Activated effector memory CD4-positive, alpha-beta T cell treated with anti-CD3 and anti-CD28 coated beads, Interleukin-2, amount 50 U/mL, for 16 hours (primary cell): ENCODE results near the gene DCAF4.

ENCODE experiments used
- DNase-seq: peaks from one replicate; pipeline ENCODE4 v3.0.0-alpha.2; 2020

The DCAF4 gene

GRCh38 chr14:72926292-72927028 lies at the start of gene DCAF4:
TSS of gene DCAF4 (plus strand) at chr14:72926464. CDS start at chr14:72937979, 11,515 bp downstream.
- peak; percentile 97 for DNase-seq

- DNase-seq: no peak
Measured at GRCh38 chr14:72876710-72877063, 49.6 kb upstream of the DCAF4 start.

DNA sequence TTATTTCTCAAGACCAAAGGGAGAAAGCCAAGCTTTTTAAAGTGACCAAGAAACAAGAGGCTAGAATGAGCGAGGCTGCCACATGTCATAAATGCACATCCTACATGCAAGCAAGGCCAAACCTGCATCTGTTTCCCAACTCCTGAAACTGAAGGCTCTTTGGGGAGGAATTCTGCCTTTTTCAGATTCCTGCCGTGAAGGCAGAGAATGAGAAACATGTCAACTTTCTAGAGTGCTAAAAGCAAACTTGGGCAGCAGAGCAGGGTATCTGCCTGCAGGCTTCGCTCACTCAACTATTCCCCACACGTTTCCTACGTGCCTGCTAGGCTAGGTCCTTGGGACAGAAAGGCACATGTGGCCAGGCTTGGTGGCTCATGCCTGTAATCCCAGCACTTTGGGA lies 47.5 kb upstream of the DCAF4 start:
- DNase-seq: no peak

DNA sequence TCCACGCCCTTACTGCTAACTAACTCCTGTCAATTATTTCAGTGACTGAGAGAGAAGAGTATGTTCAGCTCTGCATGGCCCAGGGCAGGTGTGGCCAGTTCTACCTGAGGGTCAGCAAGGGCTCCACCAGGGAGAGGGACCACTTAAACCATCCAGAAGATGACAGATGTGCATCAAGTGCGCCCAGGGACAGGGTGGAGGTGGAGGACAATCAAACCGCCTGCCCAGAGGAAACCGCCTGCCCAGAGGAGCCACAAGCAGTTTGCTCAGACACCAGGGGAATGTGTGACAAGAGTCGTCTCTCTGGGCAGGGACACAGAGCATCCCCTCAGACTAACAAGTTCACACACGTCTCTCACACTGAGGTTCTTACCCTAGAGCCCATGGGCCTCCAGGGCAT lies 46.8 kb upstream of the DCAF4 start:
- DNase-seq: no peak

GRCh38 chr14:72880164-72880563 lies 46.1 kb upstream of the DCAF4 start:
- no peak for DNase-seq

DNA sequence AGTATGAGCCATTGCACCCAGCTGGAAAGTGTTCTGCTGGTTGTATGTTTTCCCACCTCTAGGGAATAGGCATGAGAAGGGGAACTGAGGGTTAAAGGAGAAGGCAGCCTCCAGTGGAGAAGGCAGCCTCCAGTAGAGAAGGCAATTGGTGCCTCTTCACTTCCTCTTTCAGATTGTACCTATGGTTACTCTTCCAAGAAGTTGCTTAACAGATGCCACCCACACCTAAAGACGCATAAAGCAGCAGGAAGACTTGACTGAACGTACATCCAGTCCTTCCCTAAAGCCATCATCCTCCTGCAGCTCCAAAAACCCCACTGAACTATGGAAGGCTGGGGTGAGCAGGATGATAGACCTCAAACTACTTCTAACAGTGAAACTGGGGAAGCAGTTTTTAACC lies 45.4 kb upstream of the DCAF4 start:
- DNase-seq: no peak

- DNase-seq: no peak
Measured at GRCh38 chr14:72881543-72881942, 44.7 kb upstream of the DCAF4 start.

DNA sequence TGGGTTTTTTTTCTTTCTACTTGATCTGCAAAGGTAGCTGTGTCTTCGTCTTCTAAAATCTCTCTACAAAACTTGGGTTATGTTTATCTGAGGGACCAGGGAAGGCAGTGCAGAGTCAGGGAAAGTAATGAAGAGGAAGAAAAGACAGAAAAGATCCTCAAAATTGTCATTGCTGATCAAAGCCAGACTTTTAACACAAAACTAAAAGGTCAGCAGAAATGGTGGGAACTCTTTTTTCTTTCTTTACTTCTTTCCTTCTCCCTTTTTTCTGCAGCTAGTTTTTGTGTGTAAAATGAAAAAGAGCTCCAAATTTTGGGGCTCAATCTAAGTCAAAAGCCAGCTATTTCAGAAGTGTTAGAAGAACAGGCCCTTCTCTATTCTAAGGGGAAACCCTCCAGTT lies 44.2 kb upstream of the DCAF4 start:
- no peak for DNase-seq

DNA sequence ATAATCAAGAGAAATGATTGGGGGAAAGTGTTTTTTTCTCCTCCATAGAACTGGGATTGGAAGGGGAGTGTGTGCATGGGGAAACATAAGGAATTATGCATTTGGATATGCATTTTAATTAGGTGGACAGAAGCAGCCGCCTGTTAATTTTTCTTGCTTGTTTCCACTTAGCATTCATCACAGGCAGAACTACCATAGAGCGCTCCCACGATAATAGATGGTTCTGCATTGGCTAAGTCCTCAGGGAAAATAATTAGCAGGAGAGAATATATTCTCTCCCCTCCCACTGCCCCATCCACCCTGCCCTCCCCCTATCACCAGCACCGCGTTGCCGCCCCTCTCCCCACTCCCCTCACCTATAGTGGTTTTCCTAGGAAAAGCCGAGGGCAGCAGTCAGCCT lies 43.8 kb upstream of the DCAF4 start:
- no peak for DNase-seq

- DNase-seq: no peak
Measured at GRCh38 chr14:72883109-72883508, 43.2 kb upstream of the DCAF4 start.

GRCh38 chr14:72883961-72884360 lies 42.3 kb upstream of the DCAF4 start:
- DNase-seq: no peak

- no peak for DNase-seq
Measured at GRCh38 chr14:72884386-72884785, 41.9 kb upstream of the DCAF4 start.

- DNase-seq: no peak
Measured at GRCh38 chr14:72887514-72887913, 38.8 kb upstream of the DCAF4 start.

DNA sequence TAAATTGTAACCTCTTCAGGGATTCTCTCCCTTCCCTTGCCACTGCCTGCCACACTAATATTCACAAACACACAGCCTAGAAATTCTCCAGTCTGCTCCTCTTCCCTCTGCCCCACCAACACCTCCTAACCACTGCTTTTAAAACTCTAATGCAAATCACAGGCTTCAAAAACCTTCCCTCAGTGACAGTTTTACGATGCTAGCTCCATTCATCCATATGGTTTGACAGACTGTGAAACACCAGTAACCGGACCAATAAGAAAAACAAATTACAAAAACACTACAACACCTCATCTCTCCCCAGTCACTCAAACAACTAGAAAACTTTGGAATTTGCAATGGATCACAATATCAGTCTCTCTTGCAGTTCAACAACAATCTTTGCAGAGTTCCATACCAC lies 38.1 kb upstream of the DCAF4 start:
- no peak for DNase-seq

DNA sequence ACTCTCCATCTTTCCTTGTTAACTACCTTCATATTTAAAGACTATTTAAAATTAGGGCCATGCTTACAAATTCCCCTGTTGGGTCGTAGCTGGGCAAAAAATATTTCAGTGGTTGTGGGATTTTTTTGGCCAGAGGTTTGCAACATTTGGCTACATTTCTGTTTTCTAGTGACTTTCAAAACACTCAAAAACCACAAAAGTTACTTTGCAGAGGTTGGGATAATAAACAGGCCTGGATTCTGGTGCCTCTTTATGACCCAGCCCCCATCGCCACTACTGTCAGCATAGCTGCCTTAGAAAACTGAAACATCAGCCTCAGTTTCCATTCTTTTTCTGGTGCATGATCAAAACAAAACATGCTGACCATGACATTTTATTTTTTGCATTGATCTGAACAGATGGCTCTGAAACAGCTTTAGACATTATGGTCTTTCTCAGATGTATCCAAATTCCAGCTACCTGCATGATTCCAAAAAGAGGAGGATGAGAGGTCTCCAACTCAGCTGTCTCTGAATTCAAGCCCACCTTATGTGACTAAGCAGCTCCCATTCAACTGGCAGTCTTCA lies 37.5 kb upstream of the DCAF4 start:
- DNase-seq: no peak

DNA sequence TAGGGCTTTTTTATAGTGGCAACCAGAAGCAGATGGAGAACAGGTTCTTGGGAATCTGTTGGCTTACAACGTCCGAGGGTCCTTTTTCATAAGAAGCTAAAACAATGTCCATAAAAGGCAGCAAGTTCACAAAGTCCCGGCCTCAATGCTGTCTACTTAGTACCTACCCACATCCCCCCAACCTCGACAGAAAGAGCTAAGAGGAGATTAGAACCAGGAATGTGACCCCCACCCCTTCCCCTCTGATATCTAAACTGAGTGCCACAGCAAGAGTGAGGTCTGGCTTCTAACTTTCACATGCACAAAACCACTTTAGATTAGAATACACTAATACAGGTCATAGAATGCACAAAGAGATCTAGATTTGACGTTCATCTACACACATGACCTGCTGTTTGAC lies 36.9 kb upstream of the DCAF4 start:
- DNase-seq: no peak

DNA sequence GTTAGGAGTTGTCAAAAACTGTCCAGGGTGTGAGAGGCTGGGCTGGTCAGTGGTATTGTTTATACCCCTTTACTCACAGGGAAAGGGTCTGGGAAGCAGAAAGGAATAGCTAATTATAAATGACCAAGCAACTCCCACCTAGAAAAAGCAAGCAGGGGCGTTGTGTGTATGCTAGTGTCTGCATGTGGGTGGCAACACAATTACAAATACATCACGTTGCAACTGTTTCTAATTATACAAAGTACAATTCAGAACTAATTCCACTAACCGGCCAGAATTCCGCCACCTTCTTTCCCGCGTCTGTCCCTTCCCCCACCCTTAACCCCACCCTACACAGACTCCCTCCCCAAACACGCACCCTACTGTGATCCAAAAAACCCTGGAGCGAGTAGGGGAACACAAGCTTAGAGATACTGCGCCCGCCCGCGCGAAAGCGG lies 34.6 kb upstream of the DCAF4 start:
- no peak for DNase-seq

DNA sequence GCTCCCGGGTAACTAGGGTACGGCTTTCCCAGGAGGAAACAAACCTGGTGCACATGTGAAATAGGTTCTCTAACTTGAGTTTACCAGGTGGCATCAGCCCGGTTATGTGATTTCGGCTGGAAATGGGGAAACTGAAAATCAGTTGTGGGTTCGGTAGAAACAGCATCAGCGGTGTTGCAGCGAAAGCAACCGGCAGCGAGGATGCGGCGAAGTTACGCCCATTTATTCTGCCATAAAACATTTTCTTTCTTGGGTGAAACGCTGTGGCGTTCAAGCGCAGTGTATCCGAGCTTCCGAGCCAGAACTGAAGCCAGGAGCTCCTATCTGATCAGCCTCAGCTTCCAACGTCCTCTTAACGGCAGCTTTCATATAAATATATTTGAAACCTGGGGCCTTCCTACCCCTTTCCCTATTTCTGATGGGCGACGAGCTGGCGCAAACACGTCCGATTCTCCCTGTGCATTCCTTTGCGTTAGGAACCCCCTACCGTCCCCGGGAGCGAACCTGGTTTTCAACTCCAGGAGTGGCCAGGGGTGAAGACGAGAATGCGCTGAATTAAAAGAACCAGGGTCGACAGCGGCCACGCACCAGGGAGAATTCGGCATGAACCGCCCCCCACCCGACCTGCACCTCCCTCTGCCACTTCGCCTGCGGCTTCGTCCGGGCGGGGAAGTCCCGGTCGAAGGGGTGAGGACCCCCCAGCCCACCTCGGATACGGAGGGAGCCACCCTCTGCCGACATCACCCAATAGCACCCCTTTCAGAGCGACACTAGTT lies 34.0 kb upstream of the DCAF4 start:
- DNase-seq: peak; percentile 76

GRCh38 chr14:72892879-72893635 lies 33.2 kb upstream of the DCAF4 start:
- peak; percentile 74 for DNase-seq

DNA sequence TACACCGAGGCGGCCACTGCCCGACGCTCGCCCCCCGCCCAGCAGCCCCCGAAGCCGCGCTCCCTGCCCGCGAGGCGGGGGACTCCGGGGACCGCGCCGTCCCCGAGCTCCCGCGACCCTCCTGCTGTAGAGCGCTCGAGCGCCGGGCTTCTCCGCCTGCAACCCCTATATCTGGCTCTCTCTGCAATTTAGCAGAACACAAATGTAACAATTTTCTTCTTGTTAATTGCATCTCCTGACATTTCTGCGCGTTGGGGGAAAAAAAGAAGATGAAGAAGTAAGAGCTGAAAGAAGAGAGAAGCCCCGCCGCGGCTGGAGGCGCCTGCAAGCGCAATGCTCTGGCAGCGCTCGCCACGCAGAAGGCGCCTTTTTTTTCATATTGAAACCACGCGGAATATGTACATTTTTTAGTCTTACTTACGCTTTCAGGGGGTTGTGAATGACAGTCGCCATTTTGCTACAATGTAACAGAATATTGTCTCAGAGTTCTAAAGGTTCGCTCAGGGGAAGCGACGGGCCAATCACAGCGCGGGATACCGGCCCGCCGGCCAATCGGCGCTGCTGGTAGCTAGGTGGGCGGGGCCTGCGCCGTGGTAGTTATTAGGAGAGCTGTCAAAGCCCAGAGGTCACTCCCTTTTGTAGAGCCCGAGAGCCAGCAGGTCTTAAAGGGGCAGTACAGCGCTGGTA lies 32.5 kb upstream of the DCAF4 start, which contains the start of gene DPF3:
Gene DPF3 (minus strand): TSS at position 466 of the 687 bp plus-strand sequence. CDS start 13 bp downstream, at position 453.
- DNase-seq: peak; percentile 98

DNA sequence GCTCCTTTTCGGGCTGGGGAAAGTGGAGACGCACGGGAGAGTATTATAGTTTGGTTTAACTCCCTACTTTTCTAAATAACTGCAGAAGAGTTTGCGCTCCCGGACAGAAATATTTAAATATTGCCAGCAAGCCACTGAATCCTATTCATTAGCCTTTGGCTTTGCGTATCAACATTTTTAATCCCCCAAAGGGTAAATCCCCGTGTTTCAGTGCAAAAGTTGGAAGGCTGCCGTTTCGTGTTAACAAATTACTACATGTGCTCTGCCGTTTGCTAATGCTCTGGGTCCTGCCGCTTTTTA lies 32.0 kb upstream of the DCAF4 start:
- no peak for DNase-seq

DNA sequence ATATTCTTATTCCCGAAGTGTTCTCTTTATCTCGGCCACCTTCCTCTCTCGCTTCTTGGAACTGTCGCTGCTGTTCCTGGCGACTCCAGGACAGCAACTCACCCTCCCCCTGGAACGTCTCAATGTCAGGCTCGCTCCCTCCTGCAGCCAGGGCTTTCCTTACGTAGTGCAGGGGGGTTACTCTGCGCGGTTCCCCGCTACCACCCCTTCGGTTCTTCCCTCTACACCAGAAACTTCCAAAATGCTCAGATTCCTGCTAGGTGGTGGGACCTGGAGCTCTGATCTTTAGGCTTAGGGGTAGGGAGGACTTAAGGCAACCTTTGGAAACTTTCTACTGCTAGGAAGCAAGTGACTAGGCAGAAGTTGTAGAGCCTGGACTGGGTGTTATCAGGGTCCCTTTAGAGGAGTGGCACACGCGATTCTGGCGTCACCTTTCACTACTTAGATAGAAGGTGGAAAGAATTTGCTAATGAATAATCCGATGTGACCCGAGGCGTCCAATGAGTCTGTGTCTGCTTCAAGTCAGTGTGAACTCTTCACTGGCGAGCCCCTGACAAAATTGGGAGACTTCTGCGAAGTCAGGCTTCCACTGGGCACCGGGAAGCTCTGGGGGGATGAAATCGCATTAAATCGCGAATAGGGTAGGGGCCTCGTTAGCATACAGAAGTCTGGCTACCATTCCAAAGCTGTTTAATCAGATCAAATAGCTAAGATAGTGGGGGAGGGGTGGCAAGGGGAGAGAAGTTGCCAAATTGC lies 31.5 kb upstream of the DCAF4 start:
- peak; percentile 64 for DNase-seq
